Stimulated activated CD4-positive, alpha-beta T cell treated with anti-CD3 and anti-CD28 coated beads, Interleukin-2, amount 100 ng/mL, for 4 hours (primary cell): ENCODE results near the gene R3HDM4.
"Not testable (repeated sequence)": the region's sequence is repeated elsewhere in the genome, so short reads cannot be mapped to it uniquely, and the experiment has no call there.

Experiments used
- DNase-seq: peaks from one replicate; pipeline ENCODE4 v3.0.0-alpha.2; 2020; ENCODE audit warnings: low read depth

The R3HDM4 gene

DNA sequence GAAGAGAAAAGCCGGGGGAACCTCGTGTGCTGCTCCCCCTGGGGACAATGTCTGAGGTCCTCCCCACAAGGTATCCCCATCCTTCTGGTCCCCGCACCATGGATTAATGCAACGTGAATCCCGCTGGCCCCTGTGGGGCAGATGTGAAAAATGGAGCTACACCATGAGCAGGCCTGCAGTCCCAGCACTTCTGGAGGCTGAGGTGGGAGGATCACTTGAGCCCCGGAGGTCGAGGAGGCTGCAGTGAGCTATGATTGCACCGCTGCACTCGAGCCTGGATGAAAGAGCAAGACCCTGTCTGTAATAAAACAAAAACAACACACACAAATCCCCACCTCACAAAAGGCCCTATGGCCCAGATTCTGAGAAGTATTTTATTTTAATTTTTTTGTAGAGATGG lies 54.7 kb downstream of the R3HDM4 start:
- no peak for DNase-seq

DNA sequence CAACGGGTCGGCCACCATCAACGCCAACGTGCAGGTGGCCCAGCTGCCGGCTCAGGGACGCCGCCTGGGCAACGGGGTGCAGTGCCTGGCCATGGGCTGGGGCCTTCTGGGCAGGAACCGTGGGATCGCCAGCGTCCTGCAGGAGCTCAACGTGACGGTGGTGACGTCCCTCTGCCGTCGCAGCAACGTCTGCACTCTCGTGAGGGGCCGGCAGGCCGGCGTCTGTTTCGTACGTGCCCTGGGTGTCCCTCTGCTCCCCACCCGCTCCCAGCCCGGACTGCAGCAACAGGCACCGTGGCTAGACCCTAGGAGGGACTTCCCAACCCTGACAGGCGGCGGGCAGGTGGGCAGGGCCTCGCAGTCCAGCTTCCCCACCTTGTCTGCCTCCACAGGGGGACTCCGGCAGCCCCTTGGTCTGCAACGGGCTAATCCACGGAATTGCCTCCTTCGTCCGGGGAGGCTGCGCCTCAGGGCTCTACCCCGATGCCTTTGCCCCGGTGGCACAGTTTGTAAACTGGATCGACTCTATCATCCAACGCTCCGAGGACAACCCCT lies 57.4 kb downstream of the R3HDM4 start:
- DNase-seq = no peak

GRCh38 chr19:855142-855541 lies 57.9 kb downstream of the R3HDM4 start:
- no peak for DNase-seq

- no peak for DNase-seq
Observed at GRCh38 chr19:854549-854948, 58.5 kb downstream of the R3HDM4 start.

DNA sequence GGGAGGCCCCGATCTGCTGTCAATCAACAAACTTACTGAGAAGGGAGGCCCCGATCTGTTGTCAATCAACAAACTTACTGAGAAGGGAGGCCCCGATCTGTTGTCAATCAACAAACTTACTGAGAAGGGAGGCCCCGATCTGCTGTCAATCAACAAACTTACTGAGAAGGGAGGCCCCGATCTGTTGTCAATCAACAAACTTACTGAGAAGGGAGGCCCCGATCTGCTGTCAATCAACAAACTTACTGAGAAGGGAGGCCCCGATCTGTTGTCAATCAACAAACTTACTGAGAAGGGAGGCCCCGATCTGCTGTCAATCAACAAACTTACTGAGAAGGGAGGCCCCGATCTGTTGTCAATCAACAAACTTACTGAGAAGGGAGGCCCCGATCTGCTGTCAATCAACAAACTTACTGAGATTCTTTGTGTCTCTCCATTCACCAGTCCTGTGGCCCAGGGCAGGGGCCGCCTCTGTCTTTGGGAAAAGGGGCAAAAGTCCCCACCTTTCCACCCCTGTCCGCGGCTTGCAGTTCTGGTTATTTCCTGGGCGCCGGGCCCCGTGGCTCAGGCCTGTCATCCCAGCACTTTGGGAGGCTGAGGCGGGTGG lies 59.3 kb downstream of the R3HDM4 start:
- not testable (repeated sequence) for DNase-seq

- DNase-seq = no peak
Observed at GRCh38 chr19:853014-853585, 59.9 kb downstream of the R3HDM4 start.

- DNase-seq = no peak
Observed at GRCh38 chr19:852136-853013, 60.6 kb downstream of the R3HDM4 start, which contains the start of gene ELANE. ELANE (plus strand) TSS chr19:852303; CDS start chr19:852329, 26 bp downstream.

DNA sequence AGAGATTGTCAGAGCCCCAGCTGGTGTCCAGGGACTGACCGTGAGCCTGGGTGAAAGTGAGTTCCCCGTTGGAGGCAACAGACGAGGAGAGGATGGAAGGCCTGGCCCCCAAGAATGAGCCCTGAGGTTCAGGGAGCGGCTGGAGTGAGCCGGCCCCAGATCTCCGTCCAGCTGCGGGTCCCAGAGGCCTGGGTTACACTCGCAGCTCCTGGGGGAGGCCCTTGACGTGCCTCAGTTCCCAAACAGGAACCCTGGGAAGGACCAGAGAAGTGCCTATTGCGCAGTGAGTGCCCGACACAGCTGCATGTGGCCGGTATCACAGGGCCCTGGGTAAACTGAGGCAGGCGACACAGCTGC lies 62.1 kb downstream of the R3HDM4 start:
- no peak for DNase-seq

- DNase-seq = no peak
Observed at GRCh38 chr19:850221-850978, 62.6 kb downstream of the R3HDM4 start.

GRCh38 chr19:849195-849594 lies 63.8 kb downstream of the R3HDM4 start:
- DNase-seq = not testable (repeated sequence)

DNA sequence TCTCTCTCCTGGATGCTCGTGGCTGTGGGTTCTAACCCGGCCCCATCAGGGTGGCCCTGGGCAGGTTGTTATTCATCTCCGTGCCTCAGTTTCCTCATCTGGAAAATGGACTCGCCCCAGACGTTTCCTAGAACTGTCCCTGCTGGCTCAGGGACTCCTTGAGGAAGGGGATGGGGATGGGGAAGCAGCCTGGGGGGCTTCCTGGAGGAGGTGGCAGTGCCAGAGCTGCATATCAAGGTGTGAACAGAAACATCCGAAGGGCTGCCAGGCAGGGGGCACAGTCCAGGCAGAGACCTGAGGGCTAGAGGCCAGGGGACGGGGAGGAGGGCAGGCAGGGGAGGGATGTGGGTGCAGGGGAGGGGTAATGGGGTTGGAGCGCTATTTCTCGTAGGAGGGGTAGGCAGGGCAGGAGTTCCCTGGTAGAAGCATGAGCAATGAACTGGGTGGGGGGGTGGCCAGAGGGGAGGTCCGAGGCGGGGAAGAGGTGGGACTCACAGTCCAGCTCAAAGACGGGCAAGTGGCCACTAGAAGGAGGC lies 64.6 kb downstream of the R3HDM4 start:
- no peak for DNase-seq
